CD4-positive, alpha-beta T cell (primary cell): ENCODE measurements around the gene EIF5. TPM values are rescaled to one million over a fixed set of nuclear protein-coding genes. Genes with fewer than 3 reads are reported as not detected.

Experiments
- ATAC-seq: fragments of 200-7000 bp; cut with Tn5 transposase; one replicate; pipeline ENCODE4 v1.10.0; 2022; ENCODE audit warnings: mild to moderate bottlenecking; ENCODE audit not compliant: poor library complexity
- CTCF ChIA-PET: fragments of 350-600 bp; sonication (Branson Sonifier 250); formaldehyde crosslinking; loops from one replicate; lab custom pipeline; 2021; ENCODE audit warnings: antibody characterized with exemption, inconsistent platforms; lab: Charles Lee
- POLR2A ChIA-PET: fragments of 350-600 bp; sonication (Branson Sonifier 250); formaldehyde crosslinking; loops from one replicate; lab custom pipeline; 2021; ENCODE audit warnings: antibody characterized with exemption, inconsistent platforms; lab: Charles Lee
- DNase-seq, 14 experiments: peaks; one replicate each; pipeline ENCODE4 v3.0.0-alpha.2; 2013 to 2020; ENCODE audit warnings: mixed read lengths in 2 of 14
- H3K27ac ChIP-seq, 2 donors: one replicate each; pipeline versions ENCODE4 v1.5.1 to v1.7.0; 2013; ENCODE audit warnings: low read length in 2 of 2, low read depth in 1 of 2, mild to moderate bottlenecking in 1 of 2
- H3K27me3 ChIP-seq, 2 experiments: 1 replicate in 1 of 2; 2 replicates in 1 of 2; pipeline versions ENCODE4 v1.6.1 to v1.7.0; 2013; ENCODE audit warnings: low read length in 2 of 2, control low read depth in 1 of 2, mild to moderate bottlenecking in 1 of 2, moderate library complexity in 1 of 2; ENCODE audit not compliant: insufficient read depth in 2 of 2, control insufficient read depth in 1 of 2
- H3K36me3 ChIP-seq: one replicate; pipeline ENCODE4 v1.6.1; 2013; ENCODE audit warnings: low read length, control low read depth; ENCODE audit not compliant: insufficient read depth
- H3K4me1 ChIP-seq: one replicate; pipeline ENCODE4 v1.6.1; 2013; ENCODE audit warnings: low read length, control low read depth; ENCODE audit not compliant: insufficient read depth
- H3K4me3 ChIP-seq: one replicate; pipeline ENCODE4 v1.5.1; 2013; ENCODE audit warnings: mild to moderate bottlenecking, low read length, moderate library complexity
- H3K9me3 ChIP-seq, 2 experiments: 1 replicate in 1 of 2; 2 replicates in 1 of 2; pipeline versions ENCODE4 v1.6.1 to v1.7.0; 2013; ENCODE audit warnings: low read length in 2 of 2, mild to moderate bottlenecking in 2 of 2, control low read depth in 1 of 2, moderate library complexity in 1 of 2; ENCODE audit not compliant: control insufficient read depth in 1 of 2, insufficient read depth in 1 of 2
- H3K27ac Mint-ChIP-seq: one replicate; pipeline ENCODE4 v1.8.0; 2020; ENCODE audit warnings: mixed read lengths
- H3K27me3 Mint-ChIP-seq: one replicate; pipeline ENCODE4 v1.8.0; 2021; ENCODE audit warnings: mixed read lengths
- H3K36me3 Mint-ChIP-seq: one replicate; pipeline ENCODE4 v1.8.0; 2021; ENCODE audit warnings: low read depth, mixed read lengths
- H3K4me1 Mint-ChIP-seq: one replicate; pipeline ENCODE4 v1.8.0; 2021; ENCODE audit warnings: low read depth, mixed read lengths
- H3K4me3 Mint-ChIP-seq: one replicate; pipeline ENCODE4 v1.8.0; 2020; ENCODE audit warnings: mild to moderate bottlenecking, mixed read lengths
- H3K9me3 Mint-ChIP-seq: one replicate; pipeline ENCODE4 v1.8.0; 2020; ENCODE audit warnings: mixed read lengths
- CTCF ChIP-seq: fragments of 200-600 bp; IDR thresholded peaks from one replicate; pipeline ENCODE4 v1.8.0; 2022; ENCODE audit warnings: antibody characterized with exemption, mild to moderate bottlenecking
- intact Hi-C, 2 experiments: fragments of 100-400 bp; cut with DNase I in 1 of 2; cut with micrococcal nuclease in 1 of 2; formaldehyde crosslinking; loops; one replicate each; pipeline versions ENCODE4 v1.15.1 to v1.9.0; 2023 to 2025; cut with DNase I, micrococcal nuclease
- total RNA-seq, 174 experiments: library from RNA in 2 of 174; stranded (reverse) in 2 of 174; gene quantifications; one replicate each; pipeline ENCODE4 v1.2.3 and lab custom pipeline; 2021 to 2026

Gene EIF5
- total RNA-seq, 2 experiments from 2014 or later: 658 TPM

- H3K4me3 Mint-ChIP-seq: no peak overlapping the region
- no peak overlapping the region for H3K4me3 ChIP-seq
- H3K4me1 ChIP-seq: no peaks in the 10 kb centered on the region
- intact Hi-C loops: no loop called here
- no peak overlapping the region for H3K27ac Mint-ChIP-seq
- H3K36me3 Mint-ChIP-seq: no peaks in the 10 kb centered on the region
- ChIA-PET CTCF (interaction anchor here (2.2 kb wide), 1 partner anchor 13 kb away, joined by 7 read pairs; no protein-coding TSS in a partner anchor), POLR2A (no interaction called here)
- no peaks in the 10 kb centered on the region for H3K27me3 ChIP-seq
- peaks cover 18% of the 10 kb centered on the region for H3K27me3 Mint-ChIP-seq
- DNase-seq: no peak
- no peak overlapping the region for H3K27ac ChIP-seq
- no peaks in the 10 kb centered on the region for H3K36me3 ChIP-seq
- no peaks in the 10 kb centered on the region for H3K9me3 Mint-ChIP-seq
- no peaks in the 10 kb centered on the region for H3K9me3 ChIP-seq
- ATAC-seq: no peak
- no peak for TF ChIP-seq CTCF
- H3K4me1 Mint-ChIP-seq: no peaks in the 10 kb centered on the region
Measured at GRCh38 chr14:103378038-103378854, 44.2 kb downstream of the EIF5 start.

- H3K9me3 ChIP-seq: no peaks in the 10 kb centered on the region
- Mint-ChIP-seq H3K4me1 (peaks cover 10% of the 10 kb centered on the region), H3K36me3 (peaks cover 6% of the 10 kb centered on the region), H3K27ac (no peak overlapping the region), H3K4me3 (no peak overlapping the region), H3K9me3 (no peaks in the 10 kb centered on the region), H3K27me3 (peaks cover 8% of the 10 kb centered on the region)
- ATAC-seq: no peak
- peaks cover 8% of the 10 kb centered on the region for H3K4me1 ChIP-seq
- no peak for DNase-seq
- ChIA-PET POLR2A (no interaction called here), CTCF (interaction anchor here (1.6 kb wide), 1 partner anchor 11 kb away, joined by 5 read pairs; no protein-coding TSS in a partner anchor)
- TF ChIP-seq CTCF: no peak
- no peak overlapping the region for H3K27ac ChIP-seq
- no peak overlapping the region for H3K4me3 ChIP-seq
- intact Hi-C loops: no loop called here
- no peaks in the 10 kb centered on the region for H3K27me3 ChIP-seq
- no peaks in the 10 kb centered on the region for H3K36me3 ChIP-seq
Measured at GRCh38 chr14:103380719-103381377, 46.8 kb downstream of the EIF5 start.

- Histone ChIP-seq H3K36me3 (no peaks in the 10 kb centered on the region), H3K27me3 (no peaks in the 10 kb centered on the region), H3K9me3 (no peaks in the 10 kb centered on the region), H3K4me3 (no peak overlapping the region), H3K27ac (no peak overlapping the region), H3K4me1 (peaks cover 9% of the 10 kb centered on the region)
- H3K27ac Mint-ChIP-seq: peak overlapping the region; percentile 32
- DNase-seq: peak in 3 of 14 experiments; percentile 18 to 56 (median 43)
- intact Hi-C loops: no loop called here
- no peak for TF ChIP-seq CTCF
- peaks cover 8% of the 10 kb centered on the region for H3K27me3 Mint-ChIP-seq
- ChIA-PET POLR2A (no interaction called here), CTCF (interaction anchor here (0.8 kb wide), 1 partner anchor 9 kb away, joined by 3 read pairs; no protein-coding TSS in a partner anchor)
- peaks cover 22% of the 10 kb centered on the region for H3K4me1 Mint-ChIP-seq
- peaks cover 13% of the 10 kb centered on the region for H3K36me3 Mint-ChIP-seq
- peak overlapping the region; percentile 27 for H3K4me3 Mint-ChIP-seq
- H3K9me3 Mint-ChIP-seq: no peaks in the 10 kb centered on the region
- no peak for ATAC-seq
Measured at GRCh38 chr14:103382376-103382775, 48.3 kb downstream of the EIF5 start.
